Retinal pigment epithelial cell (primary cell): Measurements from ENCODE around the gene RNF168.

Source experiments
- DNase-seq: peaks from one replicate; pipeline ENCODE4 v3.0.0-alpha.2; 2010; ENCODE audit warnings: low read depth
- H3K4me3 ChIP-seq: 2 replicates; pipeline ENCODE4 v1.5.1; 2011; ENCODE audit warnings: mild to moderate bottlenecking, low read length, control low read depth, moderate library complexity
- CTCF ChIP-seq: conservative IDR thresholded peaks from 2 replicates; pipeline ENCODE4 v1.5.1; 2011; ENCODE audit warnings: low read depth, low read length, control low read depth, inconsistent platforms

RNF168 gene

GRCh38 chr3:196419386-196419785 is 84.2 kb downstream of the RNF168 start:
- no peak for TF ChIP-seq CTCF
- H3K4me3 ChIP-seq, result no peak overlapping the region
- DNase-seq, result no peak
